SK-N-SH treated with all-trans-retinoic acid at 6 μM for 48 hours (cell line): ENCODE measurements around the gene XRN2.

Experiments
- ARNTL ChIP-seq: fragments of 450-650 bp; formaldehyde crosslinking; IDR thresholded peaks from 2 replicates; pipeline ENCODE4 v1.5.0; 2020; ENCODE audit warnings: low read depth, mild to moderate bottlenecking, moderate library complexity, borderline replicate concordance
- CREB5 ChIP-seq: fragments of 250-450 bp; sonication (Bioruptor Pico); IDR thresholded peaks from 2 replicates; pipeline ENCODE4 v1.5.1; 2020; ENCODE audit warnings: low read depth, mild to moderate bottlenecking, moderate library complexity
- CSDC2 ChIP-seq: fragments of 250-450 bp; sonication (Bioruptor Pico); IDR thresholded peaks from 2 replicates; pipeline ENCODE4 v1.5.0; 2020; ENCODE audit warnings: mild to moderate bottlenecking, moderate library complexity
- CSRNP3 ChIP-seq: fragments of 250-450 bp; sonication (Bioruptor Pico); IDR thresholded peaks from 2 replicates; pipeline ENCODE4 v1.5.1; 2021; ENCODE audit warnings: mild to moderate bottlenecking, moderate library complexity
- ISL1 ChIP-seq: fragments of 250-450 bp; sonication (Bioruptor Pico); IDR thresholded peaks from 2 replicates; pipeline ENCODE4 v2.1.2; 2022; ENCODE audit warnings: mild to moderate bottlenecking, moderate library complexity
- PATZ1 ChIP-seq: fragments of 250-450 bp; sonication (Bioruptor Pico); IDR thresholded peaks from 2 replicates; pipeline ENCODE4 v1.8.0; 2020; ENCODE audit warnings: mild to moderate bottlenecking, moderate library complexity, borderline replicate concordance
- PPARA ChIP-seq: fragments of 250-450 bp; sonication (Bioruptor Pico); IDR thresholded peaks from 2 replicates; pipeline ENCODE4 v1.5.0; 2020; ENCODE audit warnings: mild to moderate bottlenecking, borderline replicate concordance
- RARB ChIP-seq: fragments of 250-450 bp; sonication (Bioruptor Pico); IDR thresholded peaks from 2 replicates; pipeline ENCODE4 v1.8.0; 2021; ENCODE audit warnings: mild to moderate bottlenecking, moderate library complexity
- ZFP3 ChIP-seq: fragments of 250-450 bp; sonication (Bioruptor Pico); IDR thresholded peaks from 2 replicates; pipeline ENCODE4 v1.5.0; 2020; ENCODE audit warnings: mild to moderate bottlenecking, moderate library complexity
- ZFP30 ChIP-seq: fragments of 450-650 bp; formaldehyde crosslinking; IDR thresholded peaks from 2 replicates; pipeline ENCODE4 v1.5.0; 2022; ENCODE audit warnings: mild to moderate bottlenecking, moderate library complexity

GRCh38 chr20:21324126-21324525, 21.0 kb downstream of the XRN2 start:
- TF ChIP-seq PPARA (CRISPR knock-in tag) = no peak
- TF ChIP-seq CSDC2 (CRISPR knock-in tag) = no peak
- no peak for TF ChIP-seq ARNTL (CRISPR knock-in tag)
- no peak for TF ChIP-seq RARB (CRISPR knock-in tag)
- TF ChIP-seq ZFP3 (CRISPR knock-in tag) = no peak
- no peak for TF ChIP-seq ISL1 (CRISPR knock-in tag)
- TF ChIP-seq PATZ1 (CRISPR knock-in tag) = no peak
- TF ChIP-seq CSRNP3 (CRISPR knock-in tag) = no peak
- TF ChIP-seq ZFP30 (CRISPR knock-in tag) = no peak
- TF ChIP-seq CREB5 (CRISPR knock-in tag) = no peak
